ENCODE data around the gene MCHR1. TPM values are rescaled to one million over a fixed set of nuclear protein-coding genes. Genes with fewer than 3 reads are reported as not detected.

MCHR1 gene
- polyA plus RNA-seq, 1 of the 3 experiments (the other 2 are of a cell fraction): 0.33 TPM

- H3K4me2 ChIP-seq: no peak overlapping the region
- no peaks in the 10 kb centered on the region for H3F3A ChIP-seq (replicated peaks; ENCODE audit: insufficient read depth)
- no peaks in the 10 kb centered on the region for H3K9me2 ChIP-seq
- no peak overlapping the region for H3K27ac ChIP-seq (ENCODE audit: low read depth in 2 of 2, low read length in 1 of 2)
- no peaks in the 10 kb centered on the region; a peak in 1 of 4 replicates for H3K4me1 ChIP-seq (ENCODE audit: control insufficient read depth in 1 of 2, insufficient read depth in 2 of 2, low read depth in 1 of 2, low read length in 1 of 2)
- H3K4me3 ChIP-seq (ENCODE audit: low read depth in 2 of 2, low read length in 1 of 2): no peak overlapping the region
- H3K79me2 ChIP-seq (ENCODE audit: insufficient read depth): no peaks in the 10 kb centered on the region
- ChIA-PET POLR2A (no interaction called here), CTCF (interaction anchor here (1.1 kb wide), 1 partner anchor 73 kb away, joined by 3 read pairs; no protein-coding TSS in a partner anchor)
- no peak for TF ChIP-seq TAF1 (IDR thresholded peaks at IDR 0.05; ENCODE audit: borderline replicate concordance, low read depth, low read length)
- no peak for TF ChIP-seq TCF12 (IDR thresholded peaks at IDR 0.05)
- H3K9me3 ChIP-seq: no peaks in the 10 kb centered on the region
- H3K36me3 ChIP-seq (replicated peaks in 1 of 2; ENCODE audit: control insufficient read depth in 1 of 2, insufficient read depth in 2 of 2, low read length in 1 of 2): no peaks in the 10 kb centered on the region
- no peak overlapping the region for H2AFZ ChIP-seq (ENCODE audit: low read depth)
- WGBS (ENCODE audit: low lambda C conversion rate): 100% methylated on average over 2 of the region's 2 CpGs
- no peaks in the 10 kb centered on the region for H3K27me3 ChIP-seq (ENCODE audit: insufficient read depth)
- no peaks in the 10 kb centered on the region for H4K20me1 ChIP-seq (ENCODE audit: insufficient read depth)
- H3K9ac ChIP-seq: no peak overlapping the region
- no peak for DNase-seq
Observed at GRCh38 chr22:40687706-40688105, 8.4 kb downstream of the MCHR1 start.

DNA sequence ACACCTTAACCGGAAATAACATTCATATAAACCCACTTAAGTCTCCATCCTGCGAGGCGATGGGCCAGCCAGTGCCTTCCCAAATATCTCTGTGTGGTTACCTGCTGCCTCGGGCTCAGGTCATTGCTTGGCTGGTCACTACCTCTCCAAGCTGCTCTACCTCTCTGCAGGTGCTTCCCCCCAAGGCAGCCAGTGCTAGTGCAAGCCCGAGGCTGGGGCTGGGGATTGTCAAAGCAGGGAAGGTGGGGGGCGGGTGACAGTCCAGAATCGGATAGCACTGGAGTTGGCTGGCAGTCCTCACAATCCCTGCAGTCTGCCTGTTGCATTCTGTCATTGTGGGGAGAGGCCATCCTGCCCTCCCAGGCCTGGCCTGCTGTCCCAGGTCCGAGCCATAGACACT lies 11.1 kb downstream of the MCHR1 start:
- no peak overlapping the region for H3K4me3 ChIP-seq (ENCODE audit: low read depth in 2 of 2, low read length in 1 of 2)
- H3F3A ChIP-seq (replicated peaks; ENCODE audit: insufficient read depth): no peaks in the 10 kb centered on the region
- WGBS (ENCODE audit: low lambda C conversion rate): 80% methylated on average over 1 of the region's 8 CpGs
- H3K9me3 ChIP-seq: no peaks in the 10 kb centered on the region
- POLR2A ChIA-PET: no interaction called here
- H2AFZ ChIP-seq (ENCODE audit: low read depth): no peak overlapping the region
- no peaks in the 10 kb centered on the region for H3K9me2 ChIP-seq
- H3K27me3 ChIP-seq (ENCODE audit: insufficient read depth): no peaks in the 10 kb centered on the region
- H3K4me2 ChIP-seq: no peak overlapping the region
- H4K20me1 ChIP-seq (ENCODE audit: insufficient read depth): no peaks in the 10 kb centered on the region
- DNase-seq: no peak
- H3K36me3 ChIP-seq (replicated peaks in 1 of 2; ENCODE audit: control insufficient read depth in 1 of 2, insufficient read depth in 2 of 2, low read length in 1 of 2): no peaks in the 10 kb centered on the region
- CTCF ChIA-PET: no interaction called here
- H3K79me2 ChIP-seq (ENCODE audit: insufficient read depth): no peaks in the 10 kb centered on the region
- no peak overlapping the region for H3K9ac ChIP-seq
- H3K4me1 ChIP-seq (ENCODE audit: control insufficient read depth in 1 of 2, insufficient read depth in 2 of 2, low read depth in 1 of 2, low read length in 1 of 2): peaks cover 0 to 2% of the 10 kb centered on the region in 2 experiments; a peak in 1 of 4 replicates
- no peak for TF ChIP-seq ELF1 (IDR thresholded peaks at IDR 0.05)
- TF ChIP-seq USF1 (IDR thresholded peaks at IDR 0.05; ENCODE audit: borderline replicate concordance, low read depth): no peak
- no peak for TF ChIP-seq POLR2AphosphoS5 (IDR thresholded peaks at IDR 0.05; ENCODE audit: low read depth, low read length)
- no peak for TF ChIP-seq RCOR1 (IDR thresholded peaks at IDR 0.05; ENCODE audit: low read length)
- TF ChIP-seq MEF2A (IDR thresholded peaks at IDR 0.05; ENCODE audit: borderline replicate concordance, low read depth): no peak
- no peak for TF ChIP-seq YY1 (IDR thresholded peaks at IDR 0.05; ENCODE audit: low read depth)
- no peak for TF ChIP-seq GATA2 (CRISPR knock-in tag; IDR thresholded peaks at IDR 0.05)
- TF ChIP-seq, protein P1, sequence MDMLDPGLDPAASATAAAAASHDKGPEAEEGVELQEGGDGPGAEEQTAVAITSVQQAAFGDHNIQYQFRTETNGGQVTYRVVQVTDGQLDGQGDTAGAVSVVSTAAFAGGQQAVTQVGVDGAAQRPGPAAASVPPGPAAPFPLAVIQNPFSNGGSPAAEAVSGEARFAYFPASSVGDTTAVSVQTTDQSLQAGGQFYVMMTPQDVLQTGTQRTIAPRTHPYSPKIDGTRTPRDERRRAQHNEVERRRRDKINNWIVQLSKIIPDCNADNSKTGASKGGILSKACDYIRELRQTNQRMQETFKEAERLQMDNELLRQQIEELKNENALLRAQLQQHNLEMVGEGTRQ (IDR thresholded peaks at IDR 0.05; ENCODE audit: borderline replicate concordance, low read depth, low read length): no peak
- TF ChIP-seq REST (IDR thresholded peaks at IDR 0.05; ENCODE audit: low read depth, low read length): no peak
- no peak for TF ChIP-seq GABPA (IDR thresholded peaks at IDR 0.05; ENCODE audit: low read depth)
- no peak for TF ChIP-seq RXRA (IDR thresholded peaks at IDR 0.05; ENCODE audit: borderline replicate concordance, low read depth)
- TF ChIP-seq TEAD4 (IDR thresholded peaks at IDR 0.05; ENCODE audit: borderline replicate concordance, insufficient read depth): no peak
- TF ChIP-seq SIN3A (IDR thresholded peaks at IDR 0.05; ENCODE audit: borderline replicate concordance, low read depth, low read length): no peak
- TF ChIP-seq TCF12 (IDR thresholded peaks at IDR 0.05): no peak
- no peak for TF ChIP-seq TAF1 (IDR thresholded peaks at IDR 0.05; ENCODE audit: borderline replicate concordance, low read depth, low read length)
- H3K27ac ChIP-seq (ENCODE audit: low read depth in 2 of 2, low read length in 1 of 2): no peak overlapping the region

All from SK-N-SH (cell line).